Gastroesophageal sphincter (tissue), 4 donors: ENCODE results near the gene JAM3. TPM values are rescaled to one million over a fixed set of nuclear protein-coding genes. Genes with fewer than 3 reads are reported as not detected.

Experiments
- ATAC-seq: fragments of 150-250 bp; one replicate; pipeline ENCODE4 v1.9.1; 2016; ENCODE audit warnings: mild to moderate bottlenecking, moderate library complexity
- H3K27ac ChIP-seq, 4 donors: fragments of 200-600 bp; sonication (generic) in 3 of 4; 1 replicate in 3 of 4; 2 replicates in 1 of 4; pipeline ENCODE4 v1.5.1; 2016 to 2019
- H3K27me3 ChIP-seq: fragments of 200-600 bp; sonication (generic); one replicate; pipeline ENCODE4 v1.5.1; 2019
- H3K36me3 ChIP-seq, 2 donors: fragments of 200-600 bp; sonication (generic); one replicate each; pipeline ENCODE4 v1.5.1; 2019; ENCODE audit warnings: control low read depth in 1 of 2
- H3K4me1 ChIP-seq, 3 donors: fragments of 200-600 bp; sonication (generic); 1 replicate in 2 of 3; 2 replicates in 1 of 3; pipeline ENCODE4 v1.5.1; 2016 to 2019; ENCODE audit warnings: control low read depth in 2 of 3
- H3K4me3 ChIP-seq, 2 donors: fragments of 200-600 bp; sonication (generic); one replicate each; pipeline ENCODE4 v1.5.1; 2019; ENCODE audit warnings: mild to moderate bottlenecking in 1 of 2, moderate library complexity in 1 of 2
- H3K9me3 ChIP-seq, 3 donors: fragments of 200-600 bp; sonication (generic); one replicate each; pipeline ENCODE4 v1.5.1; 2017 to 2019; ENCODE audit warnings: control low read depth in 2 of 3
- CTCF ChIP-seq, 4 experiments: fragments of 200-600 bp in 2 of 4; fragments of 450-650 bp in 2 of 4; sonication (generic) in 1 of 4; IDR thresholded peaks; one replicate each; pipeline ENCODE4 v1.5.1; 2017 to 2019; ENCODE audit warnings: antibody characterized with exemption in 4 of 4, mild to moderate bottlenecking in 2 of 4, moderate library complexity in 2 of 4
- EP300 ChIP-seq: sonication (generic); formaldehyde crosslinking; IDR thresholded peaks from one replicate; pipeline ENCODE4 v1.6.1; 2017; ENCODE audit warnings: antibody characterized with exemption, mild to moderate bottlenecking
- POLR2A ChIP-seq, 2 donors: fragments of 450-650 bp; IDR thresholded peaks; one replicate each; pipeline ENCODE4 v1.6.1; 2017; ENCODE audit warnings: antibody characterized with exemption in 2 of 2, mild to moderate bottlenecking in 2 of 2, moderate library complexity in 1 of 2
- POLR2AphosphoS5 ChIP-seq: sonication (generic); formaldehyde crosslinking; IDR thresholded peaks from one replicate; pipeline ENCODE4 v1.6.1; 2017; ENCODE audit warnings: antibody characterized with exemption
- WGBS, 2 donors: methylation state at CpG; one replicate each; pipeline ENCODE4 v1.1.5; 2018; ENCODE audit warnings: low coverage in 1 of 2; 5-methylcytosine and 5-hydroxymethylcytosine counted together
- total RNA-seq, 4 donors: library from RNA; depleted of rRNA; stranded (reverse); fragments of >200 nt; gene quantifications; one replicate each; pipeline ENCODE4 v1.1.0, GENCODE V29; 2016

The JAM3 gene
- total RNA-seq, 4 donors from 2014 or later: 91.0 to 163 (median 104) TPM

DNA sequence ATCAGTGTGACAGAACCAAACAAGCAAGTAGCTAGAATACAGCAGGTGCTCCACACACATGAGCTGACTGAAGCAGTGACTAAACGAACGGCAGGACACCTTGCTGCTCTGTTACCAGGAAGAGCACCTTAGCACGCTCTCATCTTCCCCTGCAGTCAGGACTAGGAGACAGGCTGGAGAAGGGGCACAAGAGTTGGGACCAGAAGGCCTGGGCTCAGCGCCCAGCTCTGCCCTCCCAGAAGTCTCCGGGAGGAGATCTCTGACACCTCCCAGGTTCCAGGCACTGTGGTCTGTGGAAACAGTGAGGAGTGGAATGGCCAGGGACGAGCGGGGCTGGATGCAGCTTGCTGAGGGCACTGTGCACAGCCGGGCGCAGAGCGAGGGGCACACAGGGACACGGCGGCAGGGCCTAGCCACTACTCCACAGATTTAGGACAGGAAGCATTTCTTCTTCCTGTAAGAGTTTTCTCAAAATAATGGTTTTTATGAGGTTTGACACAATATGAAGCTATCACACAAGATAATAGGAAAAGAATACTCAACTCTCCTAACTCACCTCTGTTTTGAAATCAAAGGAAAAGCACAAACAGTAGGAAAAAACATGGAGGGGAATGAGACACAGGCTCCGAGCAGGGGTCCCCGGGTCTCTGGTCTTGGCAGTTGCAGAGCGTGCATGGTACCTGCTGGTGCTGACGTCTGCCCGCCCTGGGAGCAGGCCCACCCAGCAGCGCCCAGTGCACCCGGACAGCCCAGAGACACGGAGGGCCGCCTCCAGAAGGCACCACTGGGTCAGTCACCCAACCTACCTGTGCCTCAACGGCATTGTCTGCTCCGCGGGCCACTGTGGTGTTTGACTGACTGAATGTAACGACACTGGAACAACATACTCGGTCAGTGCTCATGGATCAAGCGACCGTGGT is 87.3 kb downstream of the JAM3 start:
- H3K4me3 ChIP-seq: no peak overlapping the region
- H3K36me3 ChIP-seq: peaks cover 0 to 82% of the 10 kb centered on the region in 2 donors
- peaks cover 0 to 25% (median 0%) of the 10 kb centered on the region in 3 donors for H3K4me1 ChIP-seq
- no peak overlapping the region for H3K27ac ChIP-seq
- no peaks in the 10 kb centered on the region for H3K27me3 ChIP-seq
- 90% methylated on average over 10 to 11 of the region's 28 CpGs for WGBS, 2 donors
- H3K9me3 ChIP-seq: no peaks in the 10 kb centered on the region
- no peak for ATAC-seq
- no peak for TF ChIP-seq CTCF (IDR thresholded peaks at IDR 0.05)
- no peak for TF ChIP-seq POLR2A (IDR thresholded peaks at IDR 0.05)
- no peak for TF ChIP-seq EP300

DNA sequence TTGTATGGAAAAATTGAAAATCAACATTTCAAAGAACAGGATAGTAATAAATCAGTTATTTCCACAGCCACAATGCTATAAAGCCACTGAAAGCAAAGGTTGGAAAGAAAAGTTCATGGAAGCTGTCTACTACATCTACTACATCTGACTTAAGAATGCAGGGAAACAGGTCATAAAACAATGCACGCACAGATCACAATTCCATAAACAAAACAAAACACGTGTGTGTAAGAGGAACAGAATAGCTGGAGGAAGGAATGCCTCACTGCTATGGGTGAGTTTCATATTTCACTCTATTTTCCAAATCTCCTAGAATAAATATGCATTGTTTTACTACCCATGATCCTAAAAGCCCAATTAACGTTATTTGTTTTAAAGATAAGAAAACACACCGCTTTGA is 88.6 kb downstream of the JAM3 start:
- H3K27me3 ChIP-seq: no peaks in the 10 kb centered on the region
- H3K4me1 ChIP-seq: peaks cover 0 to 14% (median 0%) of the 10 kb centered on the region in 3 donors
- no peak overlapping the region for H3K4me3 ChIP-seq
- H3K27ac ChIP-seq: no peak overlapping the region
- 69 to 83% methylated on average over 4 of the region's 4 CpGs for WGBS, 2 donors
- no peak for ATAC-seq
- TF ChIP-seq POLR2A (IDR thresholded peaks at IDR 0.05): no peak
- TF ChIP-seq CTCF (IDR thresholded peaks at IDR 0.05): no peak
- TF ChIP-seq EP300: no peak
- no peak for TF ChIP-seq POLR2AphosphoS5
- H3K36me3 ChIP-seq: peaks cover 0 to 85% of the 10 kb centered on the region in 2 donors
- no peaks in the 10 kb centered on the region for H3K9me3 ChIP-seq

DNA sequence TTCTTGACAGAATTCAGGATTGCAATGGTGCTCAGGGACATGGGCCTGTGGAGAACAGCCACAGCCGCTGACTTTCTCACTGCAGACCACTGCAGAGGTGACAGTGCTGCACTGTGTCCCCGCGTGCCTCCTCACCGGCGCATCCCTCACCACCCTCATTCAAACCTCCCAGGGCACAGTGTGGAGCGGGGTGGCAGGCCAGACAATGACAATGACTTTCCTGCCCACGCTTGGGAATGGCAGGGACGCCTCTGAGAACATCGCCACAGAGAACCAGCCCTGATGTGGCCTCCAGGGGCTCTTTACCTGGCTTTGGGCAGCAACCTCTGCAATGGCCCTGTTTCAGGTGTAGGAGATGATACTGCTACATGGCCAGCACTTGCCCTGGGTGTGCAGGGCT is 89.2 kb downstream of the JAM3 start:
- no peak for ATAC-seq
- no peaks in the 10 kb centered on the region for H3K27me3 ChIP-seq
- H3K9me3 ChIP-seq: no peaks in the 10 kb centered on the region
- H3K4me3 ChIP-seq: no peak overlapping the region
- 100% methylated on average over 1 of the region's 9 CpGs; no CpG with 5 or more reads in 1 of the 2 donors for WGBS, 2 donors
- H3K4me1 ChIP-seq: peaks cover 0 to 8% (median 0%) of the 10 kb centered on the region in 3 donors
- H3K27ac ChIP-seq: no peak overlapping the region
- peaks cover 0 to 89% of the 10 kb centered on the region in 2 donors for H3K36me3 ChIP-seq
- no peak for TF ChIP-seq CTCF (IDR thresholded peaks at IDR 0.05)
- no peak for TF ChIP-seq POLR2A (IDR thresholded peaks at IDR 0.05)
- no peak for TF ChIP-seq EP300
- no peak for TF ChIP-seq POLR2AphosphoS5

DNA sequence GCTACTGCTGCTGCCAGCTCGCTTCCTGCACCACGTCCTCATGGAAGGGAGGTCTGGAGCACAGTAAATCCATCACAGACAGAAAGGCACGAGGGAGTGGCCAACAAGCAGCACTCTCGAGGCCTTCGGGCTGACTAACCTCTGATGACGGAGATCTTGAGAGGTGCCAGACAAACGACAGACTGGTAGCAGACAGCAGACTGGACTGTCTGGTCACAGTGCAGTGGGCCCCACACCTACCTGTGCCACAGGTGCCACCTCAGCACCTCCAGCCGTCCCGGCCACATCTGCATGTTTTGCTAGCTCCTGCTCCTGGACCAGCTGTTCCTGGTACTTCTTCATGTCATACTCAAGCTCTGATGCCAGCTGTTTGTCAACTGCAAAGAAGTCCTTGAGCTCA is 90.8 kb downstream of the JAM3 start:
- no peaks in the 10 kb centered on the region for H3K27me3 ChIP-seq
- no peaks in the 10 kb centered on the region for H3K9me3 ChIP-seq
- 83 to 89% methylated on average over 2 to 3 of the region's 9 CpGs for WGBS, 2 donors
- no peaks in the 10 kb centered on the region for H3K4me1 ChIP-seq
- TF ChIP-seq POLR2AphosphoS5 (no peak), CTCF (IDR thresholded peaks at IDR 0.05) (no peak), EP300 (no peak), POLR2A (IDR thresholded peaks at IDR 0.05) (no peak)
- H3K36me3 ChIP-seq: peaks cover 0 to 86% of the 10 kb centered on the region in 2 donors
- ATAC-seq: no peak
- no peak overlapping the region for H3K27ac ChIP-seq
- H3K4me3 ChIP-seq: no peak overlapping the region
